Measurements from ENCODE around the gene IGFALS.

DNA sequence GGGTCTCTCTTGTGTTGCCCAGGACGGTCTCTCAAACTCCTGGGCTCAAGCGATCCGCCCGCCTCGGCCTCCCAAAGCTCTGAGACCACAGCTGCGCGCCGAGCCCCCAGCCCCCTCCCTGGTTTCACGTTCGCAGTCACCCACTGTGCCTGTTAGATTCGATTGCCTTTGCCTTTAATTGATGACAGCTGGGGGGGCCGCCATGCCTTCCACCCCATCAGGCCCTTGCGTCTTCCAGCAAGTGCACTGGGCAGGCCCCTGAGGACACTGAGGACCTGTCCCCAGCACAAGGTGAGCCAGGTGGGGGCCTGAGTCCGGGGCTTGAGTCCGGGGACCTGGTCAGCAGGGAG is 3.3 kb downstream of the IGFALS start:
- TF ChIP-seq CTCF (IDR thresholded peaks at IDR 0.05; ENCODE audit: low read depth, low read length), result no peak
- TF ChIP-seq POLR2A (IDR thresholded peaks at IDR 0.05; ENCODE audit: extremely low read depth, insufficient read length), result no peak
- TF ChIP-seq MAX (IDR thresholded peaks at IDR 0.05; ENCODE audit: low read depth, low read length), result no peak
- TF ChIP-seq MYC (IDR thresholded peaks at IDR 0.05; ENCODE audit: low read depth, low read length), result no peak

All from NB4 (cell line).